ENCODE data around the gene CDY2B.
"Not testable (repeated sequence)": the region's sequence is repeated elsewhere in the genome, so short reads cannot be mapped to it uniquely, and the experiment has no call there.

CDY2B gene, protein sequence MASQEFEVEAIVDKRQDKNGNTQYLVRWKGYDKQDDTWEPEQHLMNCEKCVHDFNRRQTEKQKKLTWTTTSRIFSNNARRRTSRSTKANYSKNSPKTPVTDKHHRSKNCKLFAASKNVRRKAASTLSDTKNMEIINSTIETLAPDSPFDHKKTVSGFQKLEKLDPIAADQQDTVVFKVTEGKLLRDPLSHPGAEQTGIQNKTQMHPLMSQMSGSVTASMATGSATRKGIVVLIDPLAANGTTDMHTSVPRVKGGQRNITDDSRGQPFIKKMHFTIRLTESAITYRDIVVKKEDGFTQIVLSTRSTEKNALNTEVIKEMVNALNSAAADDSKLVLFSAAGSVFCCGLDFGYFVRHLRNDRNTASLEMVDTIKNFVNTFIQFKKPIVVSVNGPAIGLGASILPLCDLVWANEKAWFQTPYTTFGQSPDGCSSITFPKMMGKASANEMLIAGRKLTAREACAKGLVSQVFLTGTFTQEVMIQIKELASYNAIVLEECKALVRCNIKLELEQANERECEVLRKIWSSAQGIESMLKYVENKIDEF

DNA sequence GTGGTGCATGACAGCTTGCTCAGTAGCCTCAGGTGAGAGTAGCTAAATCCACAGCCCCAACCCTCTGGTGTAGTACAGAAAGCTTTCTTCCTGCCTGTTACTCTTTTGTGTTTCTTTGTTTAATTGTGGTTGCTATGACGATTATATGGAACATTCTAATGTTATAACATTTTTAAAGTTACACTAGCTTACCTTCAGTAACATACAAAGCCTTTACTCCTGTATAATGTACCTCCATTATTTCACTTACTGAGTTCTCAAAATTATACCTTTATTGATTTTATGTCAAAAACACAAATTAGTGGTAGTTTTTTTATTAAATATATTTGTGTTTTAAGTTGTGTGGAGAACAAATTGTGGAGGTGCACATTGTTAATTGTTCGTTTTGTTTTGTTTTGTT lies at the start of gene CDY2B:
Gene CDY2B, minus strand, starts transcription at position 101 of the 400 bp plus-strand sequence. CDS start 328 bp downstream, outside the sequence.
- not testable (repeated sequence) for DNase-seq

GRCh38 chrY:17908009-17908408 lies 28.0 kb upstream of the CDY2B start:
- DNase-seq: not testable (repeated sequence)

- not testable (repeated sequence) for DNase-seq
Observed at GRCh38 chrY:17907351-17907750, 27.3 kb upstream of the CDY2B start.

DNA sequence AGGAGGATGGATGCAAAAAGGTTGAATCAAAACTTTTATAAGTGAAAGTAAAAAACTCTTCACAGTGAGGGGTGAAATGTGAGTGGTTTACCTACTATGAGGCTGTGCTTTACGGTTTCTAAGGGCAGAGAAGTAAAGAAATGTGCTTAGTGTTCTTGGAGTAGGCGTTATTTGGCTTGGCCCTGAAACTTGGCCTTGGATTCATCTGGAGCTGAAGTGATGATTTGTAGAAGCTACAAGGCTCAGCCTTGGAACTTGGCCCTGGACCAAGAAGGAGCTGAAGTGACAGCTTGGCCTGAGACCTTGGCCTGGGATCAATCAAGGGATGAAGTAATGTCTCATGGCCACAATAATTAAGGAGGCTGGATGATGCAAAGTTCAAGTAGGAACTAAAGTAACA lies 1.7 kb upstream of the CDY2B start:
- DNase-seq: not testable (repeated sequence)

- not testable (repeated sequence) for DNase-seq
Observed at GRCh38 chrY:17876767-17877166, 3.3 kb downstream of the CDY2B start.

DNA sequence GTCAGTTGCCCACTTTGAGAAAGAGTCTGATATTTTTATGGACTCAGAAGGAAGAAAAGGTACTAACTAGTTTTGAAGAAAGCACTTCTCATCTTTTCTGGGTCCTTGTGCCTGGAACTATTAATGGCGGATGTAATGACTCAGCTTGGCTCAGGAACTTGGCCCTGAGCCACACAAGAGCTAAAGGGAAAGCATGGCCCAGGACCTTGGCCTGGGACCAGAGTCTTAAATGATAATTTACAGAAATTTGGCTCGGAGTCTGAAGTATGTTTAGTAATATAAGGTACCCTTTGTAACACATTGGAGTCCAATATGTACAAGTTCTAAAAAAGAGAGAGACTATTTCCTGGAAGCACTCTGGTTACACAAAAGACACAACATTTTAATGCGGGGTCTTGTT lies 4.6 kb downstream of the CDY2B start:
- not testable (repeated sequence) for DNase-seq

DNA sequence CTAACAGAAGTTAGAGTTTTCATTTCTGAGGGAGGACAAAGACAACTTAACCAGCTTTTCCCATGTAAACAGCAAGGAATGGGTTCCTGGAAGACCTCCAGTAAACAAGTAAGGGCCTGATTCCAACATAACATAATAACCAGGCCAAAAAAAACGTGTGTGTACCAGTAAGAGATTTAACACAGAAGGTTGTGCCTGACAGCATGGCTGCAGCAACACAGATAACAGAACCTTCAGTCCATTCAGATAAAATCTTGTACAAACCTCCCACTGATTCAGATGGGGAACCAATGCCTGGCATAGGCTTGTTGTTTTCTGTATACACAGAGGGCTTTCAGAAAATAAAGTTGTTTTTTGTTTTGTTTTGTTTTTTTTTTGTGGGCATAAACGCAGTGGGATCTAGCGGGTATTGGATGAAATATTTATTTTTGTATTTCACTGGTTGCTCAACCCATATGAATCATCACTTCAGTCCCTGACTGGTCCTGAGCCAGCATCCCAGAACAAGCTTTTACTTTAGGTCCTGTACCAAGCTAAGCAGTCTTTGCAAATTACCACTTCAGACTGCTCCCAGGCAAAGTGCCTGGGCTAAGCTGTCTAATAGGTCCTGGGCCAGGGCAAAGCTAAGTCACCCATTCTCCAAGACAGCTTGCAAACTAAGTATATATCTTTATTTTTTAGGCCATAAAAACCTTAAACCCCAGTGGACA lies 8.7 kb downstream of the CDY2B start:
- not testable (repeated sequence) for DNase-seq

DNA sequence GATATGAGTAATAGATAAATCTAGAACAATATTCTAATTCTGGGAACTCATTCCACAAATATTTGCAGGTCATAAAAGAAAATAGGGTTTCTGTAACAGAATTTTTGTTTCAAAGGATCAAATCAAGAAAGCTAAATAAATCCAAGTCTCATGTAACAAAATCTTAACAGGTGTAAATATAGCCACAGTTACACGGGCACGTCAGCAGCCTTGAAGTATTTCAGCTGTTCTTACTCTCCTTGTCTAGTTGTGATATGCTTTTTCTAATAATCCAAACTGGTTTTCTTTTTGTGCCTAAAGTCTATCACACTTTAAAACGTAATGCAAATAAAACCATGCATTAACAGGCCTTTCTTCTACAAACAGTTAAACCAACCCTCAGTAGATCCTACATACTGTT lies 9.3 kb downstream of the CDY2B start:
- not testable (repeated sequence) for DNase-seq

DNA sequence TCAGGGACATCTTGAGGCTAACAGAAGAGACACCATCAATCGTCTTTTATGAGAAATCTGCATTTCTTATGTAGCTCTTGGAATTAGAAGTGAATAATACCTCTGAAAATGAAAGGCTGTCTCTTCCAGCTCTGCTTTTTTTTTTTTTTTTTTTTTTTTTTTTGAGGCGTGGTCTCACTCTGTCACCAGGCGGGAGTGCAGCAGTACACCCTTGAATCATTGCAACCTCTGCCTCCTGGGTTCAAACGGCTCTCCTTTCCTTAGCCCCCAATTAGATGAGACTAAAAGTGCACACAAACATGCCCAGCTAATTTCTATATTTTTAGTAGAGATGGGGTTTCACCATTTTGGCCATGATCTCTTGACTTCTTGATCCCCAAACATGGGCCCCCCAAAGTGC lies 12.2 kb downstream of the CDY2B start:
- DNase-seq: not testable (repeated sequence)

GRCh38 chrY:17860634-17861033 lies 19.4 kb downstream of the CDY2B start:
- not testable (repeated sequence) for DNase-seq

DNA sequence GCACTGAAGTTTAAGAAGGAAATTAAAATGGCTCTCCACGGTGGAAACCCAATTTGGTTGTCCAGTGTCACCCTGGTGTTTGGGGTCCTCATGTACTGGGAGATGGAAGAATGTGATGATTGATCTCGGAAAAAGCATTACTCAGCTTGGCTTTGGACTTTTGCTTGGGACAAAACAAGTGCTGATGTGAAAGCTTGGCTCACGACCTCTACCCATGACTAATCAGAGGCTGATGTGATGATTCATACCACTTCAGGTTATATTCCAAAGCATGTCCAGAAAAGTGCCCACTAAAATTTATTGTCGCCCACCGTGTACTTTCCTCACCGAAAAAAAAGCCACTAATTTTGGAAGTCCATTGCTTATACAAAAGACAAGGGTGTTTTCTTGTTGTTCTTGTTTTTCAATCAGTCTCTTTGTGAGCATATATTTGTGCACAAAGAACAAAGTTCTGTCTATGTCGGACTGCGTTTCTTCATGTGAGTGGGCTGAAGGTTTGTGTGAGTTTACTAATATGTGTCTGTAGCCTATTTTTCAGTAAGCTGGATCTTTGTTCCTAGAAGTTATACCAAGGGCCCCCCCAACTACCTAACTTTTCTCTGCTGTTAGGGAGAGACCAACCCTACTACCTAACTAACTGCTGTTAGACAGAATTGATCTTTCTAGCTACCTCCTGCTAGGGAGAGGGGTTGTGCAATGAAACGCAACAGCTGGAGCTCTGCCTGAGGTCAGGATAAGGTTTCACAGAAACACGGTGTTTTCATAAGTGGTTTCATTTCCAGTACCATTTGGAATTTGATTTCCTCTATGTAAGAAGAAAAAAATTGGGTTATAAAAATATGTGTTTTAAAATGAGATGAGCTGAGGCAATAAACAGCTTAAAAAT lies 22.8 kb downstream of the CDY2B start:
- not testable (repeated sequence) for DNase-seq

DNA sequence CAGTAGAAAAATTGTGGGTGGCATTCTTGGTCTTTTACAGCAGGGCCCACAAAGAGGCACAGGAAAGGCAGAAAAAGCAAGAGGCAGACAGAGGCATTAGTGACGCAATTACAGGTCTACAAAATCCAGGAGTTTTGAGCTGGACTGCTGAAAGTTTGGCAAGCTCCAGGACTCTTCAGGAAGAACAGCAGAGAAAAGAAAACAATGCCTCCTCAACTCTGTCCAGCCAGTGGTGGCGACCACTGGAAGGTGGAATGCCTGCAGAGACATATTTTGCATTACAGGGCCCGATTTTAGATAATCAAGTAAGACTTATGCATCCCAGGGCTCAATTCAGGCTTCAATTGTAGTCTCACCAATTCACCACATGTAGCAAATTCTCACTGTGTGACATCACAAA lies 23.5 kb downstream of the CDY2B start:
- not testable (repeated sequence) for DNase-seq

GRCh38 chrY:17849131-17849530 lies 30.9 kb downstream of the CDY2B start:
- not testable (repeated sequence) for DNase-seq

DNA sequence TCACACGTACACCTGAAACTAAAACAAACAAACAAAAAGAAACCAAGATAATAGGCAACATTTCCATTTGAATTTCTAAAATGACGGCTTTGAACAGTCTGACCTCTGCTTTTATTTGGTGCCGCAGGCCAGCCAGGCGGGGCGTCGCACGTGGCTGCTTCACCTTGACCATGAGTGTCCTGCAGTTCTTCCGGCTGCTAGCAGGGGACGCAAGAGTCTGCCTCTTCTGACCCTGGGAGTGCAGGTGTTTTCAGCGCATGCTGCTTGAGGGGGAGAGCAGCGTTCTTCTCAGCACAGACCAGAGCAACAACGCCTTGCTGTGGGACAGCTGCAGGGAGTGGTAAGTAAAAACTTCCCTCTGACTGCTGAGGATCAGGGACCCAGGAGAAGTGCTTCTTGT lies 47.9 kb downstream of the CDY2B start:
- DNase-seq: not testable (repeated sequence)
